GM23338 (cell line): ENCODE measurements around the gene GAS6.

Source experiments
- CREB1 ChIP-seq: fragments of 250-450 bp; sonication (Bioruptor Pico); IDR thresholded peaks from 2 replicates; pipeline ENCODE4 v1.5.0; 2020; ENCODE audit warnings: low read depth, mild to moderate bottlenecking, moderate library complexity
- CTCF ChIP-seq, 2 experiments: fragments of 200-600 bp in 1 of 2; sonication (generic) in 1 of 2; conservative IDR thresholded peaks; 2 replicates each; pipeline versions ENCODE4 v1.5.1 to v1.6.1; 2016 to 2017; ENCODE audit warnings: antibody characterized with exemption in 2 of 2, low read depth in 2 of 2, mild to moderate bottlenecking in 2 of 2, moderate library complexity in 1 of 2
- EZH2 ChIP-seq: fragments of 200-600 bp; sonication (generic); IDR thresholded peaks from one replicate; pipeline ENCODE4 v1.8.0; 2017; ENCODE audit warnings: antibody characterized with exemption, mild to moderate bottlenecking, low read depth; ENCODE audit not compliant: unreplicated experiment
- EZH2phosphoT487 ChIP-seq: fragments of 200-600 bp; sonication (generic); IDR thresholded peaks from one replicate; pipeline ENCODE4 v1.8.1; 2018; ENCODE audit warnings: antibody characterized with exemption; ENCODE audit not compliant: unreplicated experiment
- JUNB ChIP-seq: IDR thresholded peaks from one replicate; pipeline ENCODE4 v1.6.1; 2016; ENCODE audit warnings: antibody characterized with exemption; ENCODE audit not compliant: unreplicated experiment
- POLR2AphosphoS5 ChIP-seq: IDR thresholded peaks from 2 replicates; pipeline ENCODE4 v1.6.1; 2016; ENCODE audit warnings: antibody characterized with exemption, low read depth
- REST ChIP-seq: IDR thresholded peaks from one replicate; pipeline ENCODE4 v1.6.1; 2018; ENCODE audit warnings: antibody characterized with exemption; ENCODE audit not compliant: unreplicated experiment
- ZNF114 ChIP-seq: fragments of 250-450 bp; sonication (Bioruptor Pico); IDR thresholded peaks from 2 replicates; pipeline ENCODE4 v1.5.0; 2020; ENCODE audit warnings: mild to moderate bottlenecking, moderate library complexity
- ZNF331 ChIP-seq: fragments of 250-450 bp; sonication (Bioruptor Pico); IDR thresholded peaks from 2 replicates; pipeline ENCODE4 v1.5.0; 2020; ENCODE audit warnings: low read depth, mild to moderate bottlenecking, moderate library complexity
- TF ChIP-seq, protein P1 (sequence below): fragments of 250-450 bp; sonication (Bioruptor Pico); IDR thresholded peaks from 2 replicates; pipeline ENCODE4 v1.5.0; 2020; ENCODE audit warnings: mild to moderate bottlenecking, moderate library complexity
- TF ChIP-seq, protein P2 (sequence below): IDR thresholded peaks from 2 replicates; pipeline ENCODE4 v1.6.1; 2016; ENCODE audit warnings: antibody characterized with exemption

GRCh38 chr13:113775451-113776145 is 88.3 kb downstream of the GAS6 start:
- TF ChIP-seq CTCF (conservative IDR thresholded peaks at IDR 0.05; ENCODE audit: low read depth in 2 of 2) (no peak), REST (no peak), EZH2 (no peak), EZH2phosphoT487 (no peak), POLR2AphosphoS5 (no peak), ZNF331 (CRISPR knock-in tag) (no peak), CREB1 (CRISPR knock-in tag) (no peak), JUNB (no peak), ZNF114 (no peak)
- TF ChIP-seq, protein P1, sequence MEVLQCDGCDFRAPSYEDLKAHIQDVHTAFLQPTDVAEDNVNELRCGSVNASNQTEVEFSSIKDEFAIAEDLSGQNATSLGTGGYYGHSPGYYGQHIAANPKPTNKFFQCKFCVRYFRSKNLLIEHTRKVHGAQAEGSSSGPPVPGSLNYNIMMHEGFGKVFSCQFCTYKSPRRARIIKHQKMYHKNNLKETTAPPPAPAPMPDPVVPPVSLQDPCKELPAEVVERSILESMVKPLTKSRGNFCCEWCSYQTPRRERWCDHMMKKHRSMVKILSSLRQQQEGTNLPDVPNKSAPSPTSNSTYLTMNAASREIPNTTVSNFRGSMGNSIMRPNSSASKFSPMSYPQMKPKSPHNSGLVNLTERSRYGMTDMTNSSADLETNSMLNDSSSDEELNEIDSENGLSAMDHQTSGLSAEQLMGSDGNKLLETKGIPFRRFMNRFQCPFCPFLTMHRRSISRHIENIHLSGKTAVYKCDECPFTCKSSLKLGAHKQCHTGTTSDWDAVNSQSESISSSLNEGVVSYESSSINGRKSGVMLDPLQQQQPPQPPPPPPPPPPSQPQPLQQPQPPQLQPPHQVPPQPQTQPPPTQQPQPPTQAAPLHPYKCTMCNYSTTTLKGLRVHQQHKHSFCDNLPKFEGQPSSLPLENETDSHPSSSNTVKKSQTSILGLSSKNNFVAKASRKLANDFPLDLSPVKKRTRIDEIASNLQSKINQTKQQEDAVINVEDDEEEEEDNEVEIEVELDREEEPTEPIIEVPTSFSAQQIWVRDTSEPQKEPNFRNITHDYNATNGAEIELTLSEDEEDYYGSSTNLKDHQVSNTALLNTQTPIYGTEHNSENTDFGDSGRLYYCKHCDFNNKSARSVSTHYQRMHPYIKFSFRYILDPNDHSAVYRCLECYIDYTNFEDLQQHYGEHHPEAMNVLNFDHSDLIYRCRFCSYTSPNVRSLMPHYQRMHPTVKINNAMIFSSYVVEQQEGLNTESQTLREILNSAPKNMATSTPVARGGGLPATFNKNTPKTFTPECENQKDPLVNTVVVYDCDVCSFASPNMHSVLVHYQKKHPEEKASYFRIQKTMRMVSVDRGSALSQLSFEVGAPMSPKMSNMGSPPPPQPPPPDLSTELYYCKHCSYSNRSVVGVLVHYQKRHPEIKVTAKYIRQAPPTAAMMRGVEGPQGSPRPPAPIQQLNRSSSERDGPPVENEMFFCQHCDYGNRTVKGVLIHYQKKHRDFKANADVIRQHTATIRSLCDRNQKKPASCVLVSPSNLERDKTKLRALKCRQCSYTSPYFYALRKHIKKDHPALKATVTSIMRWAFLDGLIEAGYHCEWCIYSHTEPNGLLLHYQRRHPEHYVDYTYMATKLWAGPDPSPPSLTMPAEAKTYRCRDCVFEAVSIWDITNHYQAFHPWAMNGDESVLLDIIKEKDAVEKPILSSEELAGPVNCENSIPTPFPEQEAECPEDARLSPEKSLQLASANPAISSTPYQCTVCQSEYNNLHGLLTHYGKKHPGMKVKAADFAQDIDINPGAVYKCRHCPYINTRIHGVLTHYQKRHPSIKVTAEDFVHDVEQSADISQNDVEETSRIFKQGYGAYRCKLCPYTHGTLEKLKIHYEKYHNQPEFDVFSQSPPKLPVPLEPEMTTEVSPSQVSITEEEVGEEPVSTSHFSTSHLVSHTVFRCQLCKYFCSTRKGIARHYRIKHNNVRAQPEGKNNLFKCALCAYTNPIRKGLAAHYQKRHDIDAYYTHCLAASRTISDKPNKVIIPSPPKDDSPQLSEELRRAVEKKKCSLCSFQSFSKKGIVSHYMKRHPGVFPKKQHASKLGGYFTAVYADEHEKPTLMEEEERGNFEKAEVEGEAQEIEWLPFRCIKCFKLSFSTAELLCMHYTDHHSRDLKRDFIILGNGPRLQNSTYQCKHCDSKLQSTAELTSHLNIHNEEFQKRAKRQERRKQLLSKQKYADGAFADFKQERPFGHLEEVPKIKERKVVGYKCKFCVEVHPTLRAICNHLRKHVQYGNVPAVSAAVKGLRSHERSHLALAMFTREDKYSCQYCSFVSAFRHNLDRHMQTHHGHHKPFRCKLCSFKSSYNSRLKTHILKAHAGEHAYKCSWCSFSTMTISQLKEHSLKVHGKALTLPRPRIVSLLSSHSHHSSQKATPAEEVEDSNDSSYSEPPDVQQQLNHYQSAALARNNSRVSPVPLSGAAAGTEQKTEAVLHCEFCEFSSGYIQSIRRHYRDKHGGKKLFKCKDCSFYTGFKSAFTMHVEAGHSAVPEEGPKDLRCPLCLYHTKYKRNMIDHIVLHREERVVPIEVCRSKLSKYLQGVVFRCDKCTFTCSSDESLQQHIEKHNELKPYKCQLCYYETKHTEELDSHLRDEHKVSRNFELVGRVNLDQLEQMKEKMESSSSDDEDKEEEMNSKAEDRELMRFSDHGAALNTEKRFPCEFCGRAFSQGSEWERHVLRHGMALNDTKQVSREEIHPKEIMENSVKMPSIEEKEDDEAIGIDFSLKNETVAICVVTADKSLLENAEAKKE (CRISPR knock-in tag) = no peak
- TF ChIP-seq, protein P2, sequence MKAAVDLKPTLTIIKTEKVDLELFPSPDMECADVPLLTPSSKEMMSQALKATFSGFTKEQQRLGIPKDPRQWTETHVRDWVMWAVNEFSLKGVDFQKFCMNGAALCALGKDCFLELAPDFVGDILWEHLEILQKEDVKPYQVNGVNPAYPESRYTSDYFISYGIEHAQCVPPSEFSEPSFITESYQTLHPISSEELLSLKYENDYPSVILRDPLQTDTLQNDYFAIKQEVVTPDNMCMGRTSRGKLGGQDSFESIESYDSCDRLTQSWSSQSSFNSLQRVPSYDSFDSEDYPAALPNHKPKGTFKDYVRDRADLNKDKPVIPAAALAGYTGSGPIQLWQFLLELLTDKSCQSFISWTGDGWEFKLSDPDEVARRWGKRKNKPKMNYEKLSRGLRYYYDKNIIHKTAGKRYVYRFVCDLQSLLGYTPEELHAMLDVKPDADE = no peak
